Measurements from ENCODE around the gene ACSM6.
A peak's percentile ranks its signal among the peaks of the same experiment; 100 is the strongest.
"Not testable (repeated sequence)": the region's sequence is repeated elsewhere in the genome, so short reads cannot be mapped to it uniquely, and the experiment has no call there.

The ACSM6 gene

DNA sequence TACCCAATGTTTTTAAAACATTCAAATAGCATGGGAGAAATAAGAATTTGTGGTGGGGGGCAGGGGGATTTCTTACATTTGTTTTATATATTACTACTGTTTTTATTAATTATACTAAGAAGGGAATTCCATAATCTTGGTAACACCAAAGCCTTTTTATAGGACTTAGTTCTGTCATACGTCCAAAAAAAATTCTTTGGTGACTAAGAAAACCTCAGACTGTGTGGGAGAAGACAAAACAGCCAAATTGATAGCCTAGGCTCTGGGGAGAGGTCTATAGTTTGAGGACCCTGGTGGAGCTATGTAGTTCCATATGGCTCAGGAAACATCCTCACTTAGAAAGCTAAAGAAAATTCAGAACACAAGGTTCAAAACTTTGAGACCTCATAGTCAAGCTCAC lies 23.4 kb downstream of the ACSM6 start:
- DNase-seq (ENCODE audit: low read depth), result no peak

GRCh38 chr10:95220539-95220938 lies 26.5 kb downstream of the ACSM6 start:
- no peak for DNase-seq (ENCODE audit: low read depth)

DNA sequence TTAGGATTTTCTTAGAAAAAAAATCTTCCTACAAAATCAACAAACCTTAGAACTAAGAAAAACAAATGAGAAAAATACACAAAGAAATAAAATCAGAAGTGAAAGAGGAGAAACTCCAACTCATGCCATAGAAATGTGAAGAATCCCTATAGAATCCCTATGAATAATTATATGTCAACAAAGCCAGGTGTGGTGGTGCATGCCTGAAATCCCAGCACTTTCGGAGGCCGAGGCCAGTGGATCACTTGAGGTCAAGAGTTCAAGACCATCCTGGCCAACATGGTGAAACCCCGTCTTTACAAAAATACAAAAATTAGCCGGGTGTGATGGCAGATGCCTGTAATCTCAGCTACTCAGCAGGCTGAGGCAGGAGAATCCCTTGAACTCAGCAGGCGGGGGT lies 27.1 kb downstream of the ACSM6 start:
- DNase-seq (ENCODE audit: low read depth), result no peak

DNA sequence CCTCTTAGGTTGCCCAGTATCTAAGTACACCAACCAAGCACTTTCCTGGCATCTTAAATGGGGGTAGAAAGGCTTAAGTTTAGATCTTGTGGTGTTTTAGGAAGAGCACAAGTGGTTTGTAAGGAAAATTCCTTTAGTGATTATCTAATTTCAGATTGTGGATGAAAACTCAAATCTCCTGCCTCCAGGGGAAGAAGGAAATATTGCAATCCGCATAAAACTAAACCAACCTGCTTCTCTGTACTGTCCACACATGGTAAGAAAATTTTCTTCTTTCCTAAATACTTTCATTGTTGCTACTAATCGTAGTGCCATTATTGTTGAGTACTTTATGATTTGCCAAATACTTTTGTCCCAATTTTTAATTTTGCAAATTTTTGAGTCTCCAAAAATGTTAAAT lies 31.1 kb downstream of the ACSM6 start:
- no peak for DNase-seq (ENCODE audit: low read depth)

- not testable (repeated sequence) for DNase-seq (ENCODE audit: low read depth)
These were observed 35.1 kb downstream of the ACSM6 start for GRCh38 chr10:95228934-95229723.

DNA sequence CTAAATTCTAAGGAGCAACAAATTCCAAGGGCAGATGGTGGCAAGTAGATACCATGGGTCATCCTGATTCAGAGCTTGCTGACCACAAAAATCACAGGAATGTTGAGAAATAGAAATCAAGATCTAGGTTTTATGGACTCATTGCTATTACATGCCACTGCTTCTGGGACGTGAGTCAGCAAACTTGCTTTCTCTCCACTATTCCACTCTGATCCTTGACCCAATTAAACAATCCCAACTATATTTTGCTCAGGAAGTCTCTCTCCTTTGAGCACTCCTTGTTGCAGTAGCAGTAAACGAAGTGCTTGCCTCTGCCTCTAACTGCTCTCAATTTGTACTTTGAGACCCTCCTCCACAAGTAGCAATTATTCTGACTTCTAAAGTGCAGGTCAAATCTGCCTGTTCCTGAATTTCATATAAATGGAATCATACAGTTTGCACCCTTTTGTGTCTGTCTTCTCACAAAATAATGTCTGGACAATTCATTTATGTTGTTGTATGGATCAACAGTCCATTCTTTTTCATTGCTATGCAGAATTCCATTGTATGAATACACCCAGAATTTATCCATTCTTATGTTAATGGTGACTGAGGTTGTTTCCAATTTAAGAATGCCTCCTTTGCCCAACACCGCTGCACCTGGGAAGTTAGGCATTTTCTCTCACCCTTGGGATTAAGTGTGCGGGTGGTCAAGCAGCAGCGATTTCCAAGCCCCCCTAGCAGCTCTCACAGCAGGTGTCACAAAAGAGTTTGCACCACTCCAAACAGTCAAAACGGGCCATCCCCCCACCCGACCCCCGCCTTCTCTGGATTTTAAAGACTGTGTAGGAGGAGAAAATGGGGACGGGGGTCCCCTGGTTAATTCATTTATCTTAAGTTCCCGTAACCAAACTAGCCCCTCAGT lies 35.9 kb downstream of the ACSM6 start:
- DNase-seq (ENCODE audit: low read depth), result peak; percentile 83

GRCh38 chr10:95230677-95231586 lies 36.9 kb downstream of the ACSM6 start:
- not testable (repeated sequence) for DNase-seq (ENCODE audit: low read depth)

DNA sequence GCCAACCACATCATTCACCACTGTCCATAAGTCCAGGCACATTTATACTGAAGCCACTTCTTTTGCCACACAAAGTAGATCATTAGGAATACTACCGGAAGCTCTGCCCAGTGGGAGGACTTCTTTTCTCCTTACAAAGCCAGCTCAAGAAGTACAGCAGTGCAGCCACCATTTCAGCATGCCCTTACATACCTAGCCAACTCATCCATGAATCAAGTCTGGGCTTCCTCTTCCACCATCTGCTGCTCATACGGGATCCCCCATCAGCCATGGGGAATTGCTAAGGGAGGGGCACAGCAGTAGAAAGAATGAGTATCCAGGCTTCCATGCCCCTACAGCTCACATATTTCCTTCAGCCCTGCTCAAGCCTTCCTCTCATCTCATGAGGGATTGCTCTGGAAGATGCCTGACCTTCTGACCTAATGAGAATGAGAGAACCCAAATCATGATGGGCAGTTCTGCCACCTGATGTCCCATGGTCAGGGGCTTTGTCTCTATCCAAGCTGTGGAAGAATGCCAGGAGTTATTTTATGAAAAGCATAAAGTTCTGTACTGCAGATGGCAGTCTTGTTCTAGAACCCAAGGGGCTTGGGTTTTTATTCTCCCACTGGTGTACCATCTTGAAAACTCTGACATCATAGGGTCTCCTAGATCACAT lies 39.5 kb downstream of the ACSM6 start:
- no peak for DNase-seq (ENCODE audit: low read depth)

GRCh38 chr10:95234951-95235350 lies 40.9 kb downstream of the ACSM6 start:
- no peak for DNase-seq (ENCODE audit: low read depth)

GRCh38 chr10:95235676-95236067 lies 41.6 kb downstream of the ACSM6 start:
- no peak for DNase-seq (ENCODE audit: low read depth)

DNA sequence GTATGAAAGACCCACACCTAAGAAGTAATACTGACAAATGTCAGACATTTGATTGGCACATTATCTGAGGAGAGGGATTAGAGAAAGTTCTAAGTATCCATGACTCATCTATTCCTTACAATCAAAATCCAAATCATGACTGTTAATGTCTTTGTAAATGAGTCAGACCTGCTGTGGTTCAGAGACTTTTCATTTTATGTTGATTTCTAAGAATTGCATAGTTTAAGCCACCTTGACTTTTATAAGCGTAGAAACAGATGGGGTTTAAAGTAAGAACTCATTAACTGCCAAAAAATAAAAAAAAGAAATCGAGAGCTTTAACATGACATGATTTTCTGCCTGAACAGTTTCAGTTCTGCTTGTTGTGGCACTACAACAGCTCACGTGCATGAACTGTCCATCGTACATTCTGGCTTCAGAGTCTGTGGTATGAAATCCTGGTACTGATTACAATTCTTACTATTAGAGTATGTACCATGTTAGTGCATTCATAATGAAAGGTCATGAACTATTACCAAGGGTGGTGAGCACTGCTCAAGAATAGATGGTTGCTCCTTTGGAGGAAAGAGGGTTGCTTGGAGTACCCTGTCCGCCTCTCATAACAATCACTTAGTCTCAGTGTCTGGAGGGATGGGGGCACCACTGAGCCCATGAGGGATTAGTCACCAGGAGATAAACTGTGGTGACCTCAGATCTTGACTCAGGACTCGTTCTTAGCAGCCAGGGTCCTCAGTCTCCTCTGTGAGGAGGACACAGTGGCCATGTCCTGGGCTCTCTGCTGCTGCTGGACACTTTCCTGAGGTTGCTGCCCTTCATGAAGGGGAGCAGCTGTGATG lies 42.2 kb downstream of the ACSM6 start:
- DNase-seq (ENCODE audit: low read depth), result no peak

DNA sequence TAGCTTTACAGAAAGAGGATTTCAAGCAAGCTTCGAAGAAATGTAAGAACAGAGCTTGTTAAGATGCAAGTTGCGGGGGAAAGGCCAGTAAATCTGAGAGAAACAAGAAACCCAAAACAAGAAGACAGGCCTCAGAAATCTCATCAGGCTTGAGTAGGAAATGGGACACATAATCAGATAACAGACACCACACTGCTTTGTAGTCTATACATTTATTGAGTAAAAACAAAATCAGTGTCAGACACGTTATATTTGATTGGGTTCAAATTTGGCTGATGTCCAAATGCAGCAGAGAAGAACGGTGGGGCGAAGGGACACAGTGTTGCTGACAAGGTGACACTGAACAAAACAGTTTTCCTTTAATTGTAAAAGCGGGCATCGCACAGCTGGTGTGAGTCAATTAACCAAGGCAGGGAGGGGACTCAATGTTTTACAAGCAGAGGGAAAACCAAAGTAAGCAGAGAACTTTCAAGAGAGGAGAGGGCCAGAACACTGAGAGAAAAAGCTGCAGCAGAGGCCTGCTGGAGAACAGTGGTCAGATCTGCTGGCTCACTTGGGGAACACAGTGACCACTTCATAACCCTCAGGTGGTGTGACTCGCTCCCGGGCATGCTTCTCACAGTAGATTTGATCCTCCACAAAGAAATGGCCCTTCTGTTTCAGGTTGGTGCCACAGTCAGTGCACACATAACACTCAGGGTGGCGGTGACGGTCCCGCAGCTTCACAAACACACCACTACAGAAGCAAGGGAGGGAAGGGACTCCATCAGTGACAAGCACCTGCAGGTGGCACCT lies 43.5 kb downstream of the ACSM6 start:
- DNase-seq (ENCODE audit: low read depth), result no peak

DNA sequence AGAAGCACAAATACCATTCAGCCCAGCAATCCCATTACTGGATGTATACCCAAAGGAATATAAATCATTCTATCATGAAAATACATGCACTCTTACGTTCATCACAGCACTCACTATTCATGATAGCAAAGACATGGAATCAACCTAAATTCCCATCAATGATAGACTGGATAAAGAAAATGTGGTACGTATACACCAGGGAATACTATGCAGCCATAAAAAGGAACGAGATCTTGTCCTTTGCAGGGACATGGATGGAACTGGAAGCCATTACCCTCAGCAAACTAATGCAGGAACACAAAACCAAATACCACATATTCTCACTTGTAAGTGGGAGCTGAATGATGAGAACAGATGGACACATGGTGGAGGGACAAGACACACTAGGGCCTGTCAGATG lies 46.1 kb downstream of the ACSM6 start:
- not testable (repeated sequence) for DNase-seq (ENCODE audit: low read depth)

DNA sequence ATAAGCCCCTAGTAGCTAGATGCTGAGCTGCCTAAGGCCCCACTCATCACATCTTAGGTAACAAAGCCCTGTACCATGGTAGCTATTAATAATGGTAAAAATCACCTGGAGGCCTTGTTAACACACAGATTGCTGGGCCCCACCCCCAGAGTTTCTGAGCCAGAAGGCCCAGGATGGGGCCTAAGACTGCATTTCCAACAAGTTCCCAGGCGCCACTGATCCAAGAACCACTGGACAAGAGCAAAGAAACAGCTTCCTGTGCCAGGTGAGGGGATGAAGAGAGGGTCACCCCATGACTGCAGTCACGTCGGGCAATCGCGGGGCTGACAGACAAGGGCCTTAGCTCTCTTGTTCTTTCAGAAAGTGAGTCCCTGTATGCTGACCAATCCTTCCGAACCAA lies 46.8 kb downstream of the ACSM6 start:
- no peak for DNase-seq (ENCODE audit: low read depth)

DNA sequence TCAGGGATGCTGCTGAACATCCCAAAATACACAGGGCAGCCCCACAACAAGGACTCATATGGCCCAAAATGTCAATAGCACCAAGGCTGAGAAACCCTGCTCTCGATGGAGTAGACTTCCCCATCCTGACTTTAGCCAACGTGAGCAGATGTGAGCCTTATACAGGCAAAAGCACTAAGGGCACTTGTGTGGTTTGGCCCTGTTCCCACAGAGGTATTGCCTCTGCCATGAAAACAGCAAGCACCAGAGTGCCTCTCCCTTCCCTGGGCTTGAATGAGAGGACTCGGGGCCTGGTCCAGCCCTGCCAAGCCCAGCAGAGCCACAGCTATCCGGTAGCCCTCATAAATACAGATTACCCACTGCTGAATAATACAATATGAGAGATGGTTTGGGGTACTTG lies 47.5 kb downstream of the ACSM6 start:
- no peak for DNase-seq (ENCODE audit: low read depth)

GRCh38 chr10:95242581-95243317 lies 48.7 kb downstream of the ACSM6 start:
- no peak for DNase-seq (ENCODE audit: low read depth)

GRCh38 chr10:95243318-95243617 lies 49.2 kb downstream of the ACSM6 start:
- no peak for DNase-seq (ENCODE audit: low read depth)

DNA sequence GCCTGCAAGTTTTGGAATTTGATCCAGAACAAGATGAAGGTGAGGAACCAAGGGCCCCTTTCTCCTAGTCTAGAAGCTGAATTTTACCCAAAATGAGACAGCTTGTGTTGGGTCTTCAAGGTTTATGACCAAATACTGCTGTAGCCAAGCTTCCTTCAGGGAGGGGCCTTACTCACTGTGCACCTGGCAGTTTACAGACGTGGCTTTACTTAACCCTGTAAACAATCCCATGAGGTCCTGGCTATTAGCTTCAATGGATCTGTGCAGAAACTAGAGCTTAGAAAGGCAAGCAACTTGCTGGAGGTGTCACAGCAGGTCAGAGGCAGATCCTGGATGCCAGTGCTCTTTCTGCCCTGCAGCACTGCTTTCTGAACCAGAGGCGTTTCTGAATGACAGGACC lies 50.1 kb downstream of the ACSM6 start:
- DNase-seq (ENCODE audit: low read depth), result no peak

- no peak for DNase-seq (ENCODE audit: low read depth)
These were observed 51.5 kb downstream of the ACSM6 start for GRCh38 chr10:95245425-95246055.
